Measurements from ENCODE around the gene GPR89A.
"Not testable (repeated sequence)": the region's sequence is repeated elsewhere in the genome, so short reads cannot be mapped to it uniquely, and the experiment has no call there.

Gene GPR89A

GRCh38 chr1:145665015-145665414 lies 57.2 kb downstream of the GPR89A start:
- not testable (repeated sequence) for DNase-seq (ENCODE audit: low read depth); H3K4me3 ChIP-seq (ENCODE audit: low read depth, low read length)

- DNase-seq (ENCODE audit: low read depth); H3K4me3 ChIP-seq (ENCODE audit: low read depth, low read length): not testable (repeated sequence)
These were observed 63.4 kb downstream of the GPR89A start for GRCh38 chr1:145670995-145671745.

- H3K4me3 ChIP-seq (ENCODE audit: low read depth, low read length); DNase-seq (ENCODE audit: low read depth): not testable (repeated sequence)
These were observed 65.4 kb downstream of the GPR89A start for GRCh38 chr1:145673217-145673616.

- DNase-seq (ENCODE audit: low read depth); H3K4me3 ChIP-seq (ENCODE audit: low read depth, low read length): not testable (repeated sequence)
These were observed 77.1 kb downstream of the GPR89A start for GRCh38 chr1:145684858-145685257.

GRCh38 chr1:145686078-145686477 lies 78.3 kb downstream of the GPR89A start:
- not testable (repeated sequence) for H3K4me3 ChIP-seq (ENCODE audit: low read depth, low read length); DNase-seq (ENCODE audit: low read depth)

GRCh38 chr1:145688328-145688727 lies 80.5 kb downstream of the GPR89A start:
- no peak for TF ChIP-seq CTCF (IDR thresholded peaks at IDR 0.05; ENCODE audit: low read depth, low read length, missing control alignments)
- DNase-seq (ENCODE audit: low read depth) = no peak
- no peak overlapping the region for H3K4me3 ChIP-seq (ENCODE audit: low read depth, low read length)

GRCh38 chr1:145688924-145689323 lies 81.1 kb downstream of the GPR89A start:
- no peak overlapping the region for H3K4me3 ChIP-seq (ENCODE audit: low read depth, low read length)
- TF ChIP-seq CTCF (IDR thresholded peaks at IDR 0.05; ENCODE audit: low read depth, low read length, missing control alignments) = no peak
- DNase-seq (ENCODE audit: low read depth) = no peak

GRCh38 chr1:145689922-145690321 lies 82.1 kb downstream of the GPR89A start:
- no peak for TF ChIP-seq CTCF (IDR thresholded peaks at IDR 0.05; ENCODE audit: low read depth, low read length, missing control alignments)
- H3K4me3 ChIP-seq (ENCODE audit: low read depth, low read length) = no peak overlapping the region
- DNase-seq (ENCODE audit: low read depth) = no peak

- DNase-seq (ENCODE audit: low read depth) = peak; percentile 22
- no peak for TF ChIP-seq CTCF (IDR thresholded peaks at IDR 0.05; ENCODE audit: low read depth, low read length, missing control alignments)
- no peak overlapping the region for H3K4me3 ChIP-seq (ENCODE audit: low read depth, low read length)
These were observed 83.1 kb downstream of the GPR89A start for GRCh38 chr1:145690587-145691558.

Data from GM12864 (cell line).